ENCODE data around the gene SETD2.

SETD2 gene

DNA sequence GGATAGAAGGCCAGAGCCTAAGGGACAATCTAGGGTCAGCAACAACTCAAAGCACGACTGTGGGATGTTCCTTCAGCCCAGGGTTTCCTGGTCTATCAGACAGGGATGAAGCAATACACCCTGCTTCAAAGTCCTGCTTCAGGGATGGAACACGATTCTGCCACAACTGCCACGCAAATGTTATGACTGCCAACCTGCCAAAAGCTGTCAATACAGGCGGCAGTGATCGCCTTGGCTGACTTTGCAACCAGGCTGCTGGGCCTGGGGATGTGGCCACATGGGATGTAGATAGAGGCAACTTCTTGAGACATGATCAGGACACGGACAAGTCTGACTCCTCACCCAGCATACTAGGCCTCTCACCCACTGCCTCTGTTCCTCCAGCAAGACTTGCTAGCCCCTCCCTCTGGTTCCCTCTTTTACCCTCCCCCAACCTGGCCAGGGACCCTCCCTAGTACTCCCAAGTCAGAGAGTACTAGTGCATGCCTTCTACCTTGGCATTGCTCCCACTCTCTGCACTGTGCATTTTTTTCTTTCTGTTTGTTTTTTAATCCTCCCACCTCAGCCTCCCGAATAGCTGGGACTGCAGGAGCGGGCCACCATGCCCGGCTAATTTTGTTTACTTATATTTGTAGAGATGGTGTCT lies 195.0 kb downstream of the SETD2 start:
- DNase-seq (ENCODE audit: low read depth), result no peak
- H3K4me3 ChIP-seq (ENCODE audit: low read length), result no peak overlapping the region
- TF ChIP-seq, protein P1, sequence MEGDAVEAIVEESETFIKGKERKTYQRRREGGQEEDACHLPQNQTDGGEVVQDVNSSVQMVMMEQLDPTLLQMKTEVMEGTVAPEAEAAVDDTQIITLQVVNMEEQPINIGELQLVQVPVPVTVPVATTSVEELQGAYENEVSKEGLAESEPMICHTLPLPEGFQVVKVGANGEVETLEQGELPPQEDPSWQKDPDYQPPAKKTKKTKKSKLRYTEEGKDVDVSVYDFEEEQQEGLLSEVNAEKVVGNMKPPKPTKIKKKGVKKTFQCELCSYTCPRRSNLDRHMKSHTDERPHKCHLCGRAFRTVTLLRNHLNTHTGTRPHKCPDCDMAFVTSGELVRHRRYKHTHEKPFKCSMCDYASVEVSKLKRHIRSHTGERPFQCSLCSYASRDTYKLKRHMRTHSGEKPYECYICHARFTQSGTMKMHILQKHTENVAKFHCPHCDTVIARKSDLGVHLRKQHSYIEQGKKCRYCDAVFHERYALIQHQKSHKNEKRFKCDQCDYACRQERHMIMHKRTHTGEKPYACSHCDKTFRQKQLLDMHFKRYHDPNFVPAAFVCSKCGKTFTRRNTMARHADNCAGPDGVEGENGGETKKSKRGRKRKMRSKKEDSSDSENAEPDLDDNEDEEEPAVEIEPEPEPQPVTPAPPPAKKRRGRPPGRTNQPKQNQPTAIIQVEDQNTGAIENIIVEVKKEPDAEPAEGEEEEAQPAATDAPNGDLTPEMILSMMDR (IDR thresholded peaks at IDR 0.05; ENCODE audit: insufficient read depth, low read depth, low read length, missing control alignments), result no peak

DNA sequence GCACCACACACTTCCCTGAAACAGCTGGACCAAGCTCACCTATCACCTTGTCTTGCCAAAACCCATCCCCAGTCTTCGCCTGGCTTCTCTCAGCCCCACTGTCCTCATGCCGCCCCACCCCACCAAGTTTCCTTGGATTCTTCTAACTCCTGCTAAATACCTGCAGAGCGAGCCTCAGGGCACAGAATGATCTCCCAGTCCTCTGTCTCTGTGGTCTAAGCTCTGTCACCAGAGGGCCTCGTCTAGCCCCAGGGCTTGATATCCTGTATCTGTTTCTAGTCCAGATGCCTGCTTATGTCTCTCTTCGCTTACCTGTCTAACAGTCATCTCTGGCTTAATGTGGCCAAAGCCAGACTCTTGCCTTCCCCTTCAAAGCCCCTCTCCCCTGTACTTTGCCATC lies 197.1 kb downstream of the SETD2 start:
- DNase-seq (ENCODE audit: low read depth), result no peak
- H3K4me3 ChIP-seq (ENCODE audit: low read length), result no peak overlapping the region
- TF ChIP-seq, protein P1 (IDR thresholded peaks at IDR 0.05; ENCODE audit: insufficient read depth, low read depth, low read length, missing control alignments), result no peak
